Measurements from ENCODE around the gene PDLIM7.

The PDLIM7 gene

DNA sequence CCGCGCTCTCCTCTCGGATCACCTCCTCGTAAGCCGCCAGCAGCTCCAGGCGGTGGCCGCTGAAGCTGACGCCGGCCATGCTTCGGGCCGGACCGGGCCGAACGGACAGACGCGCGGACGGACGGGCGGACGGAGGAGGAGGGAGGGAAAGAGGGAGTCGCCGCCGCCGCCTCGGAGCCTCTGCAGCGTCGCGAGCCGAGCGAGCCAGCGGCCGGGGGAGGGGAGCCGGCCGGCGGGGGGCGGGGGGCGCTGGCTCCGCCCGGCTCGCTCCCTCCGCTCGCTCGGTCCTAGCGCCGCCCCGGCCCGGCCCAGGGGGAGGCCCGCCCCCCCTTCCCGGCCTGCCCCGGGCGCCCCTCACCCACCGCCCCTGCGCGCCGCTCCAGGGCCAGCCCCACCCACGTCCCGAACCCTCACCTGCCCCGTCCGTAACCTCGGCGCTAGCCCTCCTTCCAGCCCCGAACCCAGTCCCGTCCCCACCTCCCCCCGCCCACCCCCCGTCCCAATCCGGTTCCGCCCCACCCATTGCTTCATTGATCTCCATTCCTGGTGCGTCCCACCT lies 23.9 kb downstream of the PDLIM7 start, which contains the start of gene DBN1:
Gene DBN1 (minus strand): TSS at position 192 of the 559 bp plus-strand sequence. CDS start 113 bp downstream, at position 79.
- ChIA-PET CTCF (interaction anchor here (0.6 kb wide), 1 partner anchor 16 kb away, joined by 3 read pairs; no protein-coding TSS in a partner anchor), POLR2A (interaction anchor here (0.7 to 2.8 kb wide), 5 partner anchors 18 to 47 kb away, joined by 3 to 13 read pairs (median 5); partner anchors contain the start of genes DDX41 and GRK6)
- TF ChIP-seq FOXM1 (IDR thresholded peaks at IDR 0.05; ENCODE audit: borderline replicate concordance) (no peak), FOXK2 (IDR thresholded peaks at IDR 0.05) (no peak), ELF4 (IDR thresholded peaks at IDR 0.05) (no peak), LEF1 (IDR thresholded peaks at IDR 0.05; ENCODE audit: borderline replicate concordance) (no peak)
- TF ChIP-seq, protein P1, sequence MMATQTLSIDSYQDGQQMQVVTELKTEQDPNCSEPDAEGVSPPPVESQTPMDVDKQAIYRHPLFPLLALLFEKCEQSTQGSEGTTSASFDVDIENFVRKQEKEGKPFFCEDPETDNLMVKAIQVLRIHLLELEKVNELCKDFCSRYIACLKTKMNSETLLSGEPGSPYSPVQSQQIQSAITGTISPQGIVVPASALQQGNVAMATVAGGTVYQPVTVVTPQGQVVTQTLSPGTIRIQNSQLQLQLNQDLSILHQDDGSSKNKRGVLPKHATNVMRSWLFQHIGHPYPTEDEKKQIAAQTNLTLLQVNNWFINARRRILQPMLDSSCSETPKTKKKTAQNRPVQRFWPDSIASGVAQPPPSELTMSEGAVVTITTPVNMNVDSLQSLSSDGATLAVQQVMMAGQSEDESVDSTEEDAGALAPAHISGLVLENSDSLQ (IDR thresholded peaks at IDR 0.05), result no peak
- peak; percentile 88 for DNase-seq (ENCODE audit: extremely low spot score)

DNA sequence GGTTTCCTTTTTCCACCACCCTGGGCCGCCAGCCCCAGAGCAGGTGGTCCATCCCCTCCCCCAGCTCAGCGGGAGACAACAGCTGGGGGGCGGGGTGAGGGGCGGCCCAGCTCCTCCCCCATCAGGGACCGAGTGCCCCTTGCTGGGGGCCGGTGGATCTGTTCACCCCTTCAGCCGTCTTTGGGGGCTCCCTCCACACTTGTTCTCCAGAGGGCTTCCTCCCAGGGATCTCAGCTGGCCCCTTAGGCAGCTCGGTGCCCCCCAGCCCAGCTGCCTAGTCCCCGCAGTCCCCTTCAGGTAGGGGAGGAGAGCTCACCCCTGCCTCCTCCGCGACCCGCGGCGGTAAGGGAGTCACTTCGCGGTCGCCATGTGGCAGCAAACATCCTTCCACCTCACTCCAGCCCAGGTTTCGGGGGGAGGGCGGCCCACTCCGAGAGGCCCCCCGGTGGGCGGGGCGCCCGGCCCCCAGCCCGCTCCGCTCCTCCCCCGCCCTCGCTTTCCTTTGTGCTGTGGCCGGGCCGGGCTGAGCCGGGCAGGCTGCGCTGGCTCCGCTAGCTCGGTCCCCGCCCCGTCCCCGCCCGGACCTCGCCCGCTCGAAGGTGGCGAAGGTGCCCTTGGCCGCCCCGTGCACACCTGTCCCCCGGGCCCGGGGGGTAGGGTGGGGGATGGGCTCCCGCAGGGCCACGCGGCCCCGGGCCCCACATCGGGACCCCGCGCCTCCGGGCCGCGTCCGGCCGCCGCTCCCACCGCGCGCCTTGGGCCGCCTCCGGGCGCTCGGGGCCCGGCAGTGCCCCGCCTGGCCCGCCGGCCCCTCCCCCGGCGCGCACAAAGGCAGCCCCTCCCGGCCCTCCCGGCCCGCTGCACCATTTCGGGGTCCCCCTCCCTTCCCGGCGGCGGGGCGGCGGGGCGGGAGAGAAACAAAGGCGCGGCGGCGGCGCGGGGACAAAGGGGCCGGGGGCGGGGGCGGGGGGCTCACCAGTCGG lies 24.7 kb downstream of the PDLIM7 start:
- ChIA-PET CTCF (interaction anchor here (0.9 to 1.6 kb wide), 5 partner anchors 15 to 163 kb away, joined by 3 to 10 read pairs (median 5); no protein-coding TSS in a partner anchor), POLR2A (interaction anchor here (0.6 to 2.8 kb wide), 8 partner anchors 10 to 154 kb away, joined by 3 to 13 read pairs (median 6); partner anchors contain the start of genes DDX41 and PDLIM7)
- TF ChIP-seq ARNT (IDR thresholded peaks at IDR 0.05), result no peak

GRCh38 chr5:177471610-177472356 lies 25.6 kb downstream of the PDLIM7 start:
- TF ChIP-seq ARNT (IDR thresholded peaks at IDR 0.05) (no peak), ELF4 (IDR thresholded peaks at IDR 0.05) (no peak), TARDBP (IDR thresholded peaks at IDR 0.05) (no peak), LEF1 (IDR thresholded peaks at IDR 0.05; ENCODE audit: borderline replicate concordance) (no peak), SP1 (IDR thresholded peaks at IDR 0.05) (no peak), SUZ12 (IDR thresholded peaks at IDR 0.05) (no peak), CTBP1 (IDR thresholded peaks at IDR 0.05; ENCODE audit: borderline replicate concordance) (no peak), FOXK2 (IDR thresholded peaks at IDR 0.05) (no peak), FOXA1 (IDR thresholded peaks at IDR 0.05) (no peak), BHLHE40 (IDR thresholded peaks at IDR 0.05; ENCODE audit: borderline replicate concordance) (no peak), ZNF384 (IDR thresholded peaks at IDR 0.05) (no peak), FOXM1 (IDR thresholded peaks at IDR 0.05; ENCODE audit: borderline replicate concordance) (no peak), NFRKB (IDR thresholded peaks at IDR 0.05) (no peak), L3MBTL2 (conservative IDR thresholded peaks at IDR 0.05) (no peak), HDGF (IDR thresholded peaks at IDR 0.05; ENCODE audit: borderline replicate concordance) (no peak)
- TF ChIP-seq, protein P1 (IDR thresholded peaks at IDR 0.05), result no peak
- DNase-seq (ENCODE audit: extremely low spot score), result no peak
- ChIA-PET CTCF (interaction anchor here (0.9 to 1.6 kb wide), 5 partner anchors 14 to 162 kb away, joined by 3 to 10 read pairs (median 5); no protein-coding TSS in a partner anchor), POLR2A (interaction anchor here (0.6 to 2.8 kb wide), 7 partner anchors 9 to 153 kb away, joined by 3 to 13 read pairs (median 6); partner anchors contain the start of genes DDX41 and PDLIM7)

More for the DNA sequence above, 24.7 kb downstream of the PDLIM7 start:
- DNase-seq (ENCODE audit: extremely low spot score), result peak; percentile 62

DNA sequence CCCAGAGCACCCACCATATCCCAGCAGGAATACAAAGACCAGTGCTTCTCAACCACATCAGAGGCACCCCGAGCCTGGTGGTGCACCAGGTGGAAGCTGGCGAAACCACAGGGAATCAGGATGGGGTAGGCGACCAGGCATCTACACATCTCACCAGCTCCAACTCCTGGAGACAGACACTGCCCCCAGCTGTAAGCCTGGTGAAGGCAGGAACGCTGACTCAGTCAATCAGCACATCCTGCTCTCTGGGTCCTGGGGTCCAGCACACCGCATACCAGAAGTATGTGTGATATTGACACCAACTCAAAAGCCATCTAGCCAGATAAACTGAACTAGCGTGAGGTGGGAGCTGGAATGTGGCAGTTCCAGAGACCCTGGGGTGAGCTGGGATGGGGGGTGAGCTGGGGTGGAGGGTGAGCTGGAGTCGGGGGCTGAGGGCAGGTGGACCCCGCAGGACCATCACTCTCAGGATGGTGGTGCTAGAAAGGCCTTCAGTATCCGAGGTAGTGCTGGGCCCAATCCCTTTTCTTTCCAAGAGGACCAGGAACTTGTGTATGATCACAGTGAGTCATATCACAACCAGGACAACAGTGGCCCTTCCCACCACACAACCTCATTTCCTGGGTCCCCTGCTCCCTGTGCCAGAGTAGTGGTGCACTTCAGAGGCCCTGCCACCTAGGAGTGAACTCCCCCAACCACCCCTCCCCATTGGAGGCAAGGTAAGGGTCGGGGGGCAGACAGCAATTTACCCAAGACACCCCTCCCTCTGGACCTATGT lies 26.5 kb downstream of the PDLIM7 start:
- TF ChIP-seq, protein P1 (IDR thresholded peaks at IDR 0.05), result no peak
- no peak for TF ChIP-seq TARDBP (IDR thresholded peaks at IDR 0.05)
- no peak for TF ChIP-seq LEF1 (IDR thresholded peaks at IDR 0.05; ENCODE audit: borderline replicate concordance)
- TF ChIP-seq SP1 (IDR thresholded peaks at IDR 0.05), result no peak
- TF ChIP-seq ZNF384 (IDR thresholded peaks at IDR 0.05), result no peak
- no peak for TF ChIP-seq L3MBTL2 (conservative IDR thresholded peaks at IDR 0.05)
- TF ChIP-seq FOXK2 (IDR thresholded peaks at IDR 0.05), result no peak
- no peak for TF ChIP-seq BHLHE40 (IDR thresholded peaks at IDR 0.05; ENCODE audit: borderline replicate concordance)
- no peak for TF ChIP-seq NFRKB (IDR thresholded peaks at IDR 0.05)
- no peak for TF ChIP-seq CTBP1 (IDR thresholded peaks at IDR 0.05; ENCODE audit: borderline replicate concordance)
- ChIA-PET CTCF (interaction anchor here (1.5 kb wide), 1 partner anchor 15 kb away, joined by 10 read pairs; no protein-coding TSS in a partner anchor), POLR2A (interaction anchor here (1.2 to 2.8 kb wide), 3 partner anchors 16 to 46 kb away, joined by 5 to 13 read pairs (median 9); partner anchors contain the start of gene DDX41)
- DNase-seq (ENCODE audit: extremely low spot score), result no peak

Measured in HEK293T (cell line).